HCT116 (cell line): Measurements from ENCODE around the gene GK. TPM values are rescaled to one million over a fixed set of nuclear protein-coding genes. Genes with fewer than 3 reads are reported as not detected.
"Not testable (repeated sequence)": the region's sequence is repeated elsewhere in the genome, so short reads cannot be mapped to it uniquely, and the experiment has no call there.

ENCODE experiments used
- ATAC-seq: fragments of 200-7000 bp; cut with Tn5 transposase; 2 replicates; pipeline ENCODE4 v1.9.1; 2020; ENCODE audit warnings: mild to moderate bottlenecking, moderate library complexity
- BruUV-seq: library from RNA; stranded (reverse); fragments of 400-500 nt; replicated peaks from 2 replicates; lab custom pipeline; 2021; lab: Mats Ljungman, UMichigan
- CTCF ChIA-PET: fragments of 300-600 bp; sonication (Branson Sonifier 250); formaldehyde crosslinking; loops from one replicate; lab custom pipeline; 2021; ENCODE audit warnings: antibody characterized with exemption; lab: Charles Lee
- POLR2A ChIA-PET: fragments of 300-600, 350-600 bp; sonication (Branson Sonifier 250); formaldehyde crosslinking; loops from one replicate; lab custom pipeline; 2021; ENCODE audit warnings: antibody characterized with exemption; lab: Charles Lee
- RAD21 ChIA-PET, 2 experiments: fragments of 300-600 bp; sonication (Branson Sonifier 250); formaldehyde crosslinking; loops; one replicate each; lab custom pipeline; 2023; ENCODE audit warnings: low total read pairs in 2 of 2; ENCODE audit not compliant: uncharacterized antibody in 2 of 2, unreplicated experiment in 2 of 2, low non-redundant PET in 1 of 2; lab: Charles Lee
- DNase-seq: peaks from one replicate; pipeline ENCODE4 v3.0.0-alpha.2; 2010; ENCODE audit warnings: low read depth, low spot score
- H2AFZ ChIP-seq: fragments of 200-600 bp; shearing (Covaris generic), sonication (generic); 2 replicates; pipeline ENCODE4 v1.6.1; 2017; ENCODE audit warnings: low read depth, mixed run types, mixed read lengths, antibody characterized with exemption, low read length; ENCODE audit not compliant: poor library complexity, severe bottlenecking
- H3K27ac ChIP-seq: 2 replicates; pipeline ENCODE4 v1.5.1; 2012; ENCODE audit warnings: low read depth, low read length
- H3K27me3 ChIP-seq: fragments of 200-600 bp; sonication (generic); 2 replicates; pipeline ENCODE4 v1.6.1; 2016; ENCODE audit warnings: mixed run types, low read length, mixed read lengths; ENCODE audit not compliant: insufficient read depth
- H3K36me3 ChIP-seq, 2 experiments: fragments of 200-500 bp in 1 of 2; fragments of 200-600 bp in 1 of 2; sonication (Bioruptor generic) in 1 of 2; sonication (generic) in 1 of 2; 2 replicates each; pipeline versions ENCODE4 v1.5.1 to v1.6.1; 2014 to 2016; ENCODE audit warnings: low read length in 2 of 2, inconsistent platforms in 1 of 2, mixed read lengths in 1 of 2, mixed run types in 1 of 2; ENCODE audit not compliant: insufficient read depth in 2 of 2, control insufficient read depth in 1 of 2
- H3K4me1 ChIP-seq, 2 experiments: fragments of 200-600 bp in 1 of 2; sonication (generic) in 1 of 2; 2 replicates each; pipeline versions ENCODE4 v1.5.1 to v1.6.1; 2012 to 2017; ENCODE audit warnings: low read length in 2 of 2, inconsistent platforms in 1 of 2, mild to moderate bottlenecking in 1 of 2, mixed read lengths in 1 of 2, mixed run types in 1 of 2, moderate library complexity in 1 of 2; ENCODE audit not compliant: insufficient read depth in 2 of 2, control insufficient read depth in 1 of 2
- H3K4me2 ChIP-seq: fragments of 200-600 bp; sonication (generic); 2 replicates; pipeline ENCODE4 v1.6.1; 2017; ENCODE audit warnings: mixed run types, low read length, mixed read lengths
- H3K4me3 ChIP-seq, 2 experiments: fragments of 200-600 bp in 1 of 2; sonication (generic) in 1 of 2; replicated peaks in 1 of 2; 2 replicates each; pipeline ENCODE4 v1.5.1; 2011 to 2016; ENCODE audit warnings: low read length in 2 of 2, control low read depth in 1 of 2, low read depth in 1 of 2, mild to moderate bottlenecking in 1 of 2, mixed read lengths in 1 of 2, mixed run types in 1 of 2
- H3K79me2 ChIP-seq: fragments of 200-600 bp; sonication (generic); 2 replicates; pipeline ENCODE4 v1.6.1; 2017; ENCODE audit warnings: mild to moderate bottlenecking, mixed run types, low read length, moderate library complexity, mixed read lengths; ENCODE audit not compliant: insufficient read depth
- H3K9ac ChIP-seq: fragments of 200-600 bp; sonication (generic); 2 replicates; pipeline ENCODE4 v1.6.1; 2016; ENCODE audit warnings: low read length, mixed read lengths
- H3K9me2 ChIP-seq: fragments of 200-600 bp; sonication (generic), shearing (Covaris generic); 2 replicates; pipeline ENCODE4 v1.6.1; 2017; ENCODE audit warnings: mixed run types, mild to moderate bottlenecking, moderate library complexity; ENCODE audit not compliant: insufficient read depth
- H3K9me3 ChIP-seq, 2 experiments: fragments of 200-500 bp in 1 of 2; fragments of 200-600 bp in 1 of 2; sonication (Bioruptor generic) in 1 of 2; sonication (generic) in 1 of 2; 2 replicates each; pipeline ENCODE4 v1.6.1; 2014 to 2017; ENCODE audit warnings: low read length in 2 of 2, mixed read lengths in 2 of 2, inconsistent platforms in 1 of 2, low read depth in 1 of 2, mild to moderate bottlenecking in 1 of 2, mixed run types in 1 of 2, moderate library complexity in 1 of 2; ENCODE audit not compliant: control insufficient read depth in 1 of 2, insufficient read depth in 1 of 2
- H4K20me1 ChIP-seq: fragments of 200-600 bp; sonication (generic), shearing (Covaris generic); 2 replicates; pipeline ENCODE4 v1.6.1; 2017; ENCODE audit warnings: mixed run types, mild to moderate bottlenecking, moderate library complexity; ENCODE audit not compliant: insufficient read depth
- EZH2phosphoT487 ChIP-seq: fragments of 200-600 bp; IDR thresholded peaks from 2 replicates; pipeline ENCODE4 v1.6.1; 2018; ENCODE audit warnings: antibody characterized with exemption, borderline replicate concordance
- SIN3A ChIP-seq: IDR thresholded peaks from 2 replicates; pipeline ENCODE4 v1.6.1; 2012; ENCODE audit warnings: low read depth
- SP1 ChIP-seq: IDR thresholded peaks from 2 replicates; pipeline ENCODE4 v1.6.1; 2012; ENCODE audit warnings: low read depth
- intact Hi-C: fragments of 100-400 bp; cut with micrococcal nuclease; formaldehyde crosslinking; loops from 2 replicates; pipeline ENCODE4 v1.10.0; 2022
- total RNA-seq: library from RNA; stranded (reverse); gene quantifications from one replicate; pipeline ENCODE4 v1.2.1, GENCODE V29; 2021; ENCODE audit not compliant: unreplicated experiment
- TF ChIP-seq, protein P1 (sequence below), 3 experiments: fragments of 200-600 bp in 1 of 3; sonication (generic) in 1 of 3; IDR thresholded peaks in 2 of 3; conservative IDR thresholded peaks in 1 of 3; 2 replicates each; pipeline ENCODE4 v1.5.1; 2012 to 2017; ENCODE audit warnings: low read depth in 2 of 3, low read length in 2 of 3, antibody characterized with exemption in 1 of 3, borderline replicate concordance in 1 of 3, control low read depth in 1 of 3, mild to moderate bottlenecking in 1 of 3, mixed read lengths in 1 of 3, mixed run types in 1 of 3, moderate library complexity in 1 of 3; ENCODE audit not compliant: insufficient read depth in 1 of 3
- TF ChIP-seq, protein P2 (sequence below): IDR thresholded peaks from 2 replicates; pipeline ENCODE4 v1.6.1; 2012

GK gene
- total RNA-seq, 1 experiment from 2014 or later = 4.3 TPM

DNA sequence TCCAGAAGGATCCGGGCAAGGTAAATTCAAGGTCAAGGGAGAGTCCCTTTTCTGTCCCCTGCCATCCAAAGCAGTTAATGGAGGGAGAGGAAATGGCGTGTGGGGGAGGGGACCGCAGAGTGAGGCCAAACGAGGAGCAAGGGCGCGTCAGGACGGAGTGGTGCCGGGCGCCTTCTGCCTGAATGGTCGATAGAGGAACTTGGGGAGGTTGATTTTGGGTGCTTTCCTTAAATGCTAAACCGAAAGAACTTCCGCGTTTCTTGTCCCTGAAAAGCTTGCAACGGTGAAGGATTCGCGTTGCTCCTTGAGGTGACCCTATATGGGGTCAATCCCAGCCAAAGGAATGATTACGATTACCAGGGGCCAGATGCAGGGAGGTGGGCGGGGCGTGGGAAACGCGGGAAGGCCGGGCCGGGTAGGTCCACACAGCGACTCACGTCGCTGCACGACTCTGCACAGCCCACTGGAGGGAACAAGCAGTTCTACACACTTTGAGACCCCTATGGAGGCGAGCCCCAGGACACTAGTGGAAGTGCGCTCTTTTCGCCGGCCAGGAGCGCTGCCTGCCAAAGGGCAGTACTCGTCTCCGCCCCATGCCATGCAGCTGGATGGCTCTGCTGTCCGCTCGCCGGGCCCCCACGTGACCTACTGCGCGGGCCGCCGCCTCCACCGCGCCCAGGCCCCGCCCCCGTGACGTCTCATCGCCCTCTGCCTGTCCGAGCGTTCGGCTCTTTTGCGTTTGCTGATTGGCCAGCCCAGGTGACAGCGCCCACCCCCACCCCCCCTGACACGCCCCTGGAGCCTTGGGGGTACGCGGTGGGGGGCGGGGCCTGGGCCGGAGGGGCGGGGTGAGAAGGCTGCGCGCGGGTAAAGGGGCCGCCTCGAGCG lies 452 bp upstream of the GK start:
- peak overlapping the region; percentile 42 to 58 for H3K4me3 ChIP-seq
- POLR2A ChIA-PET = no interaction called here
- H2AFZ ChIP-seq = peak overlapping the region; percentile 56
- BruUV-seq = no TSS peak
- no peaks in the 10 kb centered on the region for H3K9me2 ChIP-seq
- peak overlapping the region; percentile 56 for H3K9ac ChIP-seq
- H3K4me1 ChIP-seq = peaks cover 0 to 18% of the 10 kb centered on the region in 2 experiments; a peak in 1 of 4 replicates
- no peaks in the 10 kb centered on the region for H3K36me3 ChIP-seq
- DNase-seq = peak; percentile 69
- TF ChIP-seq, protein P1, sequence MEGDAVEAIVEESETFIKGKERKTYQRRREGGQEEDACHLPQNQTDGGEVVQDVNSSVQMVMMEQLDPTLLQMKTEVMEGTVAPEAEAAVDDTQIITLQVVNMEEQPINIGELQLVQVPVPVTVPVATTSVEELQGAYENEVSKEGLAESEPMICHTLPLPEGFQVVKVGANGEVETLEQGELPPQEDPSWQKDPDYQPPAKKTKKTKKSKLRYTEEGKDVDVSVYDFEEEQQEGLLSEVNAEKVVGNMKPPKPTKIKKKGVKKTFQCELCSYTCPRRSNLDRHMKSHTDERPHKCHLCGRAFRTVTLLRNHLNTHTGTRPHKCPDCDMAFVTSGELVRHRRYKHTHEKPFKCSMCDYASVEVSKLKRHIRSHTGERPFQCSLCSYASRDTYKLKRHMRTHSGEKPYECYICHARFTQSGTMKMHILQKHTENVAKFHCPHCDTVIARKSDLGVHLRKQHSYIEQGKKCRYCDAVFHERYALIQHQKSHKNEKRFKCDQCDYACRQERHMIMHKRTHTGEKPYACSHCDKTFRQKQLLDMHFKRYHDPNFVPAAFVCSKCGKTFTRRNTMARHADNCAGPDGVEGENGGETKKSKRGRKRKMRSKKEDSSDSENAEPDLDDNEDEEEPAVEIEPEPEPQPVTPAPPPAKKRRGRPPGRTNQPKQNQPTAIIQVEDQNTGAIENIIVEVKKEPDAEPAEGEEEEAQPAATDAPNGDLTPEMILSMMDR (IDR thresholded peaks at IDR 0.05 in 2 of 3, conservative IDR thresholded peaks at IDR 0.05 in 1 of 3; ENCODE audit: borderline replicate concordance in 1 of 3, insufficient read depth in 1 of 3, low read depth in 2 of 3, low read length in 2 of 3) = no peak
- TF ChIP-seq, protein P2, sequence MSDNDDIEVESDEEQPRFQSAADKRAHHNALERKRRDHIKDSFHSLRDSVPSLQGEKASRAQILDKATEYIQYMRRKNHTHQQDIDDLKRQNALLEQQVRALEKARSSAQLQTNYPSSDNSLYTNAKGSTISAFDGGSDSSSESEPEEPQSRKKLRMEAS = peak; percentile 75
- TF ChIP-seq SP1 = peak; percentile 33; the same call in 1 of the 2 replicates
- no peak for TF ChIP-seq EZH2phosphoT487
- TF ChIP-seq SIN3A = peak; percentile 65
- TF ChIP-seq, all 23 proteins: peak for 3
- intact Hi-C loops = no loop called here
- H3K27ac ChIP-seq = 0 out of 2 replicates have a peak overlapping the region, but pooled peaks have one; percentile 32
- H4K20me1 ChIP-seq = no peaks in the 10 kb centered on the region
- ChIA-PET RAD21 (no interaction called here), CTCF (no interaction called here)
- ATAC-seq = peak; percentile 94
- H3K9me3 ChIP-seq = no peaks in the 10 kb centered on the region
- no peaks in the 10 kb centered on the region for H3K27me3 ChIP-seq
- peak overlapping the region; percentile 83 for H3K4me2 ChIP-seq
- no peaks in the 10 kb centered on the region for H3K79me2 ChIP-seq

DNA sequence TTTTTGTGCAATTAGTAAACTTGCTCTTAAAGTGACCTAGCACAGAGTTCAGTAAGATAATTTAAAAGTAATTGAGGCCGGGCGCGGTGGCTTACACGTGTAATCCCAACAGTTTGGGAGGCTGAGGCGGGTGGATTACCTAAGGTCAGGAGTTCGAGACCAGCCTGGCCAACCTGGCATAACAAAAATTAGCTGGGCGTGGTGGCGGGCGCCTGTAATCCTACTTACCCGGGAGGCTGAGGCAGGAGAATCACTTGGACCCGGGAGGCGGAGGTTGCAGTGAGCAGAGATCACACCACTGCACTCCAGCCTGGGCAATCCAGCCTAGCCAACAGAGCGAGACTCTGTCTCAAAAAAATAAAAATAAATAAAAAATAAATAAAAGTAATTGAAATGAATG lies 1.2 kb downstream of the GK start:
- H3K36me3 ChIP-seq, BruUV-seq, H3K4me3 ChIP-seq, POLR2A ChIA-PET, CTCF ChIA-PET, H3K9me2 ChIP-seq, H4K20me1 ChIP-seq, DNase-seq, H3K9ac ChIP-seq, H3K9me3 ChIP-seq, H2AFZ ChIP-seq, H3K79me2 ChIP-seq, H3K27me3 ChIP-seq, H3K27ac ChIP-seq, RAD21 ChIA-PET, intact Hi-C loops, ATAC-seq: not testable (repeated sequence)
- Histone ChIP-seq H3K4me1 (peaks cover 0 to 18% of the 10 kb centered on the region in 2 experiments; a peak in 1 of 4 replicates), H3K4me2 (peak overlapping the region; percentile 74; the same call in 1 of the 2 replicates)
